Thoracic aorta (tissue), 2 donors: ENCODE measurements around the gene LEPR. TPM values are rescaled to one million over a fixed set of nuclear protein-coding genes. Genes with fewer than 3 reads are reported as not detected.

Experiments
- ATAC-seq: fragments of 150-250 bp; one replicate; pipeline ENCODE4 v1.8.0; 2017; ENCODE audit warnings: low read depth; ENCODE audit not compliant: insufficient number of reproducible peaks, low FRiP score
- DNase-seq: peaks from one replicate; pipeline ENCODE4 v3.0.0-alpha.2; 2020; ENCODE audit warnings: low spot score
- H3K27ac ChIP-seq, 2 donors: fragments of 200-600 bp; sonication (generic); 1 replicate in 1 of 2; 2 replicates in 1 of 2; pipeline ENCODE4 v1.5.1; 2016; ENCODE audit warnings: mild to moderate bottlenecking in 2 of 2, moderate library complexity in 2 of 2
- H3K27me3 ChIP-seq: fragments of 200-600 bp; sonication (generic); replicated peaks from 2 replicates; pipeline ENCODE4 v1.6.0; 2016; ENCODE audit warnings: mild to moderate bottlenecking; ENCODE audit not compliant: insufficient read depth
- H3K36me3 ChIP-seq: fragments of 200-600 bp; sonication (generic); one replicate; pipeline ENCODE4 v1.5.1; 2016
- H3K4me1 ChIP-seq, 2 donors: fragments of 200-600 bp; sonication (generic); 1 replicate in 1 of 2; 2 replicates in 1 of 2; pipeline versions ENCODE4 v1.5.1 to v1.6.0; 2016; ENCODE audit warnings: low read depth in 2 of 2, mild to moderate bottlenecking in 1 of 2; ENCODE audit not compliant: control insufficient read depth in 1 of 2
- H3K4me3 ChIP-seq: fragments of 200-600 bp; sonication (generic); 2 replicates; pipeline ENCODE4 v1.5.1; 2016; ENCODE audit warnings: mild to moderate bottlenecking
- H3K9me3 ChIP-seq: fragments of 200-600 bp; sonication (generic); 2 replicates; pipeline ENCODE4 v1.5.1; 2016
- total RNA-seq, 2 donors: library from RNA; depleted of rRNA; stranded (reverse); fragments of >200 nt; gene quantifications; one replicate each; pipeline versions ENCODE4 v1.1.0 to v1.2.3, GENCODE V29; 2016
- TF ChIP-seq, protein P1 (sequence below): fragments of 200-600 bp; sonication (generic); IDR thresholded peaks from one replicate; pipeline ENCODE4 v1.5.1; 2019; ENCODE audit warnings: antibody characterized with exemption

The LEPR gene, protein sequence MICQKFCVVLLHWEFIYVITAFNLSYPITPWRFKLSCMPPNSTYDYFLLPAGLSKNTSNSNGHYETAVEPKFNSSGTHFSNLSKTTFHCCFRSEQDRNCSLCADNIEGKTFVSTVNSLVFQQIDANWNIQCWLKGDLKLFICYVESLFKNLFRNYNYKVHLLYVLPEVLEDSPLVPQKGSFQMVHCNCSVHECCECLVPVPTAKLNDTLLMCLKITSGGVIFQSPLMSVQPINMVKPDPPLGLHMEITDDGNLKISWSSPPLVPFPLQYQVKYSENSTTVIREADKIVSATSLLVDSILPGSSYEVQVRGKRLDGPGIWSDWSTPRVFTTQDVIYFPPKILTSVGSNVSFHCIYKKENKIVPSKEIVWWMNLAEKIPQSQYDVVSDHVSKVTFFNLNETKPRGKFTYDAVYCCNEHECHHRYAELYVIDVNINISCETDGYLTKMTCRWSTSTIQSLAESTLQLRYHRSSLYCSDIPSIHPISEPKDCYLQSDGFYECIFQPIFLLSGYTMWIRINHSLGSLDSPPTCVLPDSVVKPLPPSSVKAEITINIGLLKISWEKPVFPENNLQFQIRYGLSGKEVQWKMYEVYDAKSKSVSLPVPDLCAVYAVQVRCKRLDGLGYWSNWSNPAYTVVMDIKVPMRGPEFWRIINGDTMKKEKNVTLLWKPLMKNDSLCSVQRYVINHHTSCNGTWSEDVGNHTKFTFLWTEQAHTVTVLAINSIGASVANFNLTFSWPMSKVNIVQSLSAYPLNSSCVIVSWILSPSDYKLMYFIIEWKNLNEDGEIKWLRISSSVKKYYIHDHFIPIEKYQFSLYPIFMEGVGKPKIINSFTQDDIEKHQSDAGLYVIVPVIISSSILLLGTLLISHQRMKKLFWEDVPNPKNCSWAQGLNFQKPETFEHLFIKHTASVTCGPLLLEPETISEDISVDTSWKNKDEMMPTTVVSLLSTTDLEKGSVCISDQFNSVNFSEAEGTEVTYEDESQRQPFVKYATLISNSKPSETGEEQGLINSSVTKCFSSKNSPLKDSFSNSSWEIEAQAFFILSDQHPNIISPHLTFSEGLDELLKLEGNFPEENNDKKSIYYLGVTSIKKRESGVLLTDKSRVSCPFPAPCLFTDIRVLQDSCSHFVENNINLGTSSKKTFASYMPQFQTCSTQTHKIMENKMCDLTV
- 10 to 100 TPM; 17.6 to 42.3 TPM for total RNA-seq

DNA sequence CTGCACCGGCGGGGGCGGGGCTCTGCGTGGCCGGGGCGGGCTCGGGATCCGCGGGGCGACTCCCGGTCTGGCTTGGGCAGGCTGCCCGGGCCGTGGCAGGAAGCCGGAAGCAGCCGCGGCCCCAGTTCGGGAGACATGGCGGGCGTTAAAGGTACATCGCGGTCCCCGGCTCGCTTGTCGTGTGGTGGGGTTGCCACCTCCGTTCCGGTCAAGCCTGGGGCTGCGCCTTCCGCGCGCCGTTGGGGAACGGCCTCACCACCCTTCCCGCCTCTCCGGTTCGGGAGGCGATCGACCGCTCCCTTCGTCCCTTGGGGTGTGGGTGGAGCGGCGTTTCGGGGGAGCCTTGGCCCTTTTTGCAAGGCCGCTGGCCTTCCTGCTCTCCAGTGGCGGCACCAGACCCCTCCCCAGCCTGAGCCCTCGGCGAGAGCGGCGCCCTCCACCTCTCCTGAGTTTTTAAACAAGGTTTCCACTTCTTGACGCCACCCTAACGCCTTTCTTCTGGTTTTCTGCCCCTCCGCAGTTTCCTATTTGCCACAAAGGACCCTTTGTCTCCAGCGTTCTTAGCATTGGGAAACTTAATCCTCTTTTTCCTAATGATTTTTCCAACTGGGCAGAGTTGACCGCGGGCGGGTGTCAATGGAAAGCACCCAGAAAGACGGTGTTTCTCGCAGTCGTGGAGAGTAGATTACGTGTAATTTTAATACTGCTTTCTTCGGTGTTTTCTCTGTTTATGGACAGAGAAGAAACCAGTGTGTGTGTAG is at the start of gene LEPR, which contains the start of gene LEPROT:
Gene LEPR (plus strand): TSS at position 79 of the 761 bp plus-strand sequence. CDS start 144,898 bp downstream, outside the sequence.
Gene LEPROT (plus strand): TSS at position 79 of the 761 bp plus-strand sequence. CDS start 57 bp downstream, at position 136.
- TF ChIP-seq, protein P1, sequence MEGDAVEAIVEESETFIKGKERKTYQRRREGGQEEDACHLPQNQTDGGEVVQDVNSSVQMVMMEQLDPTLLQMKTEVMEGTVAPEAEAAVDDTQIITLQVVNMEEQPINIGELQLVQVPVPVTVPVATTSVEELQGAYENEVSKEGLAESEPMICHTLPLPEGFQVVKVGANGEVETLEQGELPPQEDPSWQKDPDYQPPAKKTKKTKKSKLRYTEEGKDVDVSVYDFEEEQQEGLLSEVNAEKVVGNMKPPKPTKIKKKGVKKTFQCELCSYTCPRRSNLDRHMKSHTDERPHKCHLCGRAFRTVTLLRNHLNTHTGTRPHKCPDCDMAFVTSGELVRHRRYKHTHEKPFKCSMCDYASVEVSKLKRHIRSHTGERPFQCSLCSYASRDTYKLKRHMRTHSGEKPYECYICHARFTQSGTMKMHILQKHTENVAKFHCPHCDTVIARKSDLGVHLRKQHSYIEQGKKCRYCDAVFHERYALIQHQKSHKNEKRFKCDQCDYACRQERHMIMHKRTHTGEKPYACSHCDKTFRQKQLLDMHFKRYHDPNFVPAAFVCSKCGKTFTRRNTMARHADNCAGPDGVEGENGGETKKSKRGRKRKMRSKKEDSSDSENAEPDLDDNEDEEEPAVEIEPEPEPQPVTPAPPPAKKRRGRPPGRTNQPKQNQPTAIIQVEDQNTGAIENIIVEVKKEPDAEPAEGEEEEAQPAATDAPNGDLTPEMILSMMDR = no peak
- H3K4me3 ChIP-seq = peak within 1 kb of the TSS; percentile 89
- peaks cover 4% of the 10 kb centered on the region for H3K36me3 ChIP-seq
- H3K27ac ChIP-seq = peak within 1 kb of the TSS; percentile 93 to 96
- H3K27me3 ChIP-seq = no peaks in the 10 kb centered on the region
- no peak for DNase-seq
- H3K4me1 ChIP-seq = peaks cover 15 to 33% of the 10 kb centered on the region in 2 donors
- H3K9me3 ChIP-seq = no peaks in the 10 kb centered on the region
- ATAC-seq = no peak

DNA sequence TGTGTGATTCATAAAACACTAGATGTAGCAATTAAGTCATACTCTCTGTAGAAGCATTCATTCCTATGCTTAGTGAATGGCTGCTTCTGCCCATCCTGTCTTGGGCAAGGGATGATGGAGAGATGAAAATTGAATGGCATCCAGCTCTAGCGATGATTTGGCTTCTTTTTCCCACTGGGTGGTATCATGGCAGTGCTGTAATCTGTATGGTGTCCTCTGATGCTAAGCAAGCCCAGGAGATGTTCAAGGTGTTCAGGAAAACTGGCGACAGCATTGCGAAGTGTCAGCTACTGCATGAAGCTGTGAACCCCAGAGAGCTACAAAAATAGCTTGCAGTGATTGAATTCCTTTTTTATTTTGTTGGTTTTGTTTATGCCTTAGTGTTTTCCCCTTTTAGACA is 48.9 kb upstream of the LEPR start:
- Histone ChIP-seq H3K9me3 (no peaks in the 10 kb centered on the region), H3K4me1 (no peaks in the 10 kb centered on the region), H3K36me3 (no peaks in the 10 kb centered on the region), H3K4me3 (no peak overlapping the region), H3K27ac (no peak overlapping the region), H3K27me3 (no peaks in the 10 kb centered on the region)
- TF ChIP-seq, protein P1 = no peak
- no peak for DNase-seq
- no peak for ATAC-seq

DNA sequence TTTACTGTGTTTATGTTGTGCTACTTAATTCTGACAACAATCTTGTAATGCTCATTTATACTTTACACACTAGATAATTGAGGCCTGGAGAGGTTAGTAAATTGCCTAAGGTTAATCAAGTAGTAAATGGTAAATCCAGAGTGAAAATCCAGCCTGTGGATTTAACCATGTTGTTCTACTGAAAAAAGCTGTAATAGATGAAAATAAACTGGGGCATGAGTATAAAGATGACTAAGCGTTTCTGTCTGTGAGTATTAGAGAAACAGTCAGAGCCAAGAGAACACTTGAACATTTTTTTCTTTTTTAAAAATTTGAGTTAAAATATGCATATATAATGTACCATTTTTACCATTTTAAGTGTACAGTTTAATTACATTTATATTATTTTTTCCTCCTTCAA is 47.9 kb upstream of the LEPR start:
- TF ChIP-seq, protein P1 = no peak
- H3K4me1 ChIP-seq = no peaks in the 10 kb centered on the region
- ATAC-seq = no peak

DNA sequence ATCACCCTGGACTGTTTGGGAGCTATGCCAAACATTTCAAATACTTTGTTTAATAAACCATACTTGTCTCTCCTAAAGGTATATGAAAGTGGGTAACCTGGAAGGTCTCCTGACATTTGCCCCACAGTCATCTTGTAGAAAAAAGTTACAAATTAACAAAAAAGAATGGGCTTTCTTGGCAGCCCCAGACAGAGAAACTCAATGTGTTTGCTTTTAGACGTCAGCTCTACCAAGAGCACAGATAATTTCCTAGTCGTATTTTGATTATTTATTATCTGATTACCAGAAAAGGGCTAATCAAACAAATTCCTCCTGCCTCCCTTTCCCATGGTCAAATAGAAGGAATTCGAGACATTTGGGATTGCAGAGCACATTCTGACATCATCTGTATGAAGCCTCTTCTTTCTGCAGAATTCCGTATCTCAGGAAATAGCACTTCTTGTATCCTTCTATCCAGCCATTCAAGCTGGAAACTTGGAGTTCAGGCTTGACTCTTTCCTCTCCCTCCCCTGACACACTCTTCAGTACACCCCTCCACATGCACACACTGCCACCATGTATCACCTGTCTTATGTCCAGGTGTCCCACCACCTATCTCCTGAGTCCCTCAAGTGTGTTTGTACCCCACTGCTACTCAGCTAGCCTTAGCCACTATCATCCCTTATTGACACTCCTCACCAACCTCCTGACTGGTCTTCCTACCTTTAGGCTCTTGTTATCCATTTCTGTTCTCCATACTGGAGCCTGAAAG is 42.8 kb upstream of the LEPR start:
- Histone ChIP-seq H3K4me3 (no peak overlapping the region), H3K9me3 (no peaks in the 10 kb centered on the region), H3K27me3 (no peaks in the 10 kb centered on the region), H3K4me1 (no peaks in the 10 kb centered on the region), H3K36me3 (no peaks in the 10 kb centered on the region), H3K27ac (no peak overlapping the region)
- ATAC-seq = no peak
- TF ChIP-seq, protein P1 = no peak
- no peak for DNase-seq

More for the DNA sequence above, 47.9 kb upstream of the LEPR start:
- Histone ChIP-seq H3K27me3 (no peaks in the 10 kb centered on the region), H3K4me3 (no peak overlapping the region), H3K9me3 (no peaks in the 10 kb centered on the region), H3K36me3 (no peaks in the 10 kb centered on the region), H3K27ac (no peak overlapping the region)
- no peak for DNase-seq
